Keratinocyte (primary cell): ENCODE measurements around the gene SSBP4.

Experiments used
- EZH2 ChIP-seq: IDR thresholded peaks from one replicate; pipeline ENCODE4 v1.6.1; 2012; ENCODE audit warnings: inconsistent platforms, mild to moderate bottlenecking, low read length, moderate library complexity
- TF ChIP-seq, protein P1 (sequence below), 3 experiments: IDR thresholded peaks in 1 of 3; conservative IDR thresholded peaks in 1 of 3; optimal IDR thresholded peaks in 1 of 3; 2 replicates in 2 of 3; 3 replicates in 1 of 3; pipeline versions ENCODE3 to v1.5.1; 2011; ENCODE audit warnings: low read length in 3 of 3, mild to moderate bottlenecking in 3 of 3, moderate library complexity in 2 of 3, control low read depth in 1 of 3, inconsistent platforms in 1 of 3; ENCODE audit not compliant: insufficient read depth in 2 of 3; ENCODE audit errors: extremely low read depth in 1 of 3

DNA sequence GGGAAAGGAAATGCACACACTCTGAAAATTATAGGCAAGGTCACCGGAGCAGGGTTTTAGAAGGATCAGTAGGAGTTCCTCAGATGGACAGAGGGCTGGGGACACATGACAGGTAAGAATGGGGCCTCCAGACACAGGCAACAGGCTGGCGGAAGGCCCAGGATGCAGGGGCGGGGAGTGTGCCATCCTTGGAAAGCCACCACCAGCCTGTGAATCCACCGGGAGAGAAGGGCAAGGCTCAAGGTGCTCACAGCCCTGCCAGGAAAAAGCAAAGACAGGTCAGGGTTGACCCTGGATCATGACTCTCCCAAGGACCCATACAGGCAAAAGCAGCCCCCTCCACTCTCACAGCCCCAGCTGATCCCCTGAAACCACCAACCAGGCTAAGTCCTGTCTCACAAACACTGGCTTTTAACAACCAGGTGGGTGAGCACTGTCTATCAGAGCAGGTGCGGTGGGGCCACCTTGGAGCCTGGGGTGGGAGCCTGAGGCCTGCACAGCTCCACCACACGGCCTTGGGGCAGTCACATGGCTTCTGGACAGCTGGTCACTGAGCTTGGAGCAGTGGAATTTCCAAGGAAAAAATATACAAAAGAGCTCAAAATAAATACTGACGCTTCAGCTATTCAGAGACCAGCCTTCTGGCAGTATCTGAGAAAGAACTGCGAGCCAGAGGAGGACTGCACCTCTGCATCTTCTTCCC, 54.0 kb downstream of the SSBP4 start:
- TF ChIP-seq, protein P1, sequence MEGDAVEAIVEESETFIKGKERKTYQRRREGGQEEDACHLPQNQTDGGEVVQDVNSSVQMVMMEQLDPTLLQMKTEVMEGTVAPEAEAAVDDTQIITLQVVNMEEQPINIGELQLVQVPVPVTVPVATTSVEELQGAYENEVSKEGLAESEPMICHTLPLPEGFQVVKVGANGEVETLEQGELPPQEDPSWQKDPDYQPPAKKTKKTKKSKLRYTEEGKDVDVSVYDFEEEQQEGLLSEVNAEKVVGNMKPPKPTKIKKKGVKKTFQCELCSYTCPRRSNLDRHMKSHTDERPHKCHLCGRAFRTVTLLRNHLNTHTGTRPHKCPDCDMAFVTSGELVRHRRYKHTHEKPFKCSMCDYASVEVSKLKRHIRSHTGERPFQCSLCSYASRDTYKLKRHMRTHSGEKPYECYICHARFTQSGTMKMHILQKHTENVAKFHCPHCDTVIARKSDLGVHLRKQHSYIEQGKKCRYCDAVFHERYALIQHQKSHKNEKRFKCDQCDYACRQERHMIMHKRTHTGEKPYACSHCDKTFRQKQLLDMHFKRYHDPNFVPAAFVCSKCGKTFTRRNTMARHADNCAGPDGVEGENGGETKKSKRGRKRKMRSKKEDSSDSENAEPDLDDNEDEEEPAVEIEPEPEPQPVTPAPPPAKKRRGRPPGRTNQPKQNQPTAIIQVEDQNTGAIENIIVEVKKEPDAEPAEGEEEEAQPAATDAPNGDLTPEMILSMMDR (optimal IDR thresholded peaks at IDR 0.05 in 1 of 3, IDR thresholded peaks at IDR 0.05 in 1 of 3, conservative IDR thresholded peaks at IDR 0.05 in 1 of 3; ENCODE audit: extremely low read depth in 1 of 3, insufficient read depth in 2 of 3, low read length in 3 of 3), result no peak
- no peak for TF ChIP-seq EZH2
